ENCODE measurements around the gene PLIN3.
"Not testable (repeated sequence)": the region's sequence is repeated elsewhere in the genome, so short reads cannot be mapped to it uniquely, and the experiment has no call there.

Gene PLIN3

DNA sequence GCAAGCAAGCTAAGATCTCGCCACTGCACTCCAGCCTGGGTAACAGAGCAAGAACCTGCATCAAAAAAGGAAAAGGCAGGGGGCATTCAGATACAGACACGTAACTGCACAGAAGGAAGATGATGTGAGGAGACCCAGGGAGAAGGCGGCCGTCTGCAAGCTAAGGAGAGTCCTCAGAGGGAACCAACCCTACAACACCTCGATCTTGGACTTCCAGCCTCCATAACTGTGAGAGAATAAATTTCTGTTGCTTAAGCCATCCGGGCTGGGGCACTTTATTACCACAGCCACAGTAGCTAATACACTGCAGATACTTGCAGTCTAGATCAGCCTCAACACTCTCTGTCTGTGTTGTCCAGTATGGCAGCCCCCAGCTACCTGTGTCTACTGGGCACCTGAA, 43.9 kb downstream of the PLIN3 start:
- DNase-seq (ENCODE audit: low read depth in 2 of 2) = no peak
- TF ChIP-seq, protein P1, sequence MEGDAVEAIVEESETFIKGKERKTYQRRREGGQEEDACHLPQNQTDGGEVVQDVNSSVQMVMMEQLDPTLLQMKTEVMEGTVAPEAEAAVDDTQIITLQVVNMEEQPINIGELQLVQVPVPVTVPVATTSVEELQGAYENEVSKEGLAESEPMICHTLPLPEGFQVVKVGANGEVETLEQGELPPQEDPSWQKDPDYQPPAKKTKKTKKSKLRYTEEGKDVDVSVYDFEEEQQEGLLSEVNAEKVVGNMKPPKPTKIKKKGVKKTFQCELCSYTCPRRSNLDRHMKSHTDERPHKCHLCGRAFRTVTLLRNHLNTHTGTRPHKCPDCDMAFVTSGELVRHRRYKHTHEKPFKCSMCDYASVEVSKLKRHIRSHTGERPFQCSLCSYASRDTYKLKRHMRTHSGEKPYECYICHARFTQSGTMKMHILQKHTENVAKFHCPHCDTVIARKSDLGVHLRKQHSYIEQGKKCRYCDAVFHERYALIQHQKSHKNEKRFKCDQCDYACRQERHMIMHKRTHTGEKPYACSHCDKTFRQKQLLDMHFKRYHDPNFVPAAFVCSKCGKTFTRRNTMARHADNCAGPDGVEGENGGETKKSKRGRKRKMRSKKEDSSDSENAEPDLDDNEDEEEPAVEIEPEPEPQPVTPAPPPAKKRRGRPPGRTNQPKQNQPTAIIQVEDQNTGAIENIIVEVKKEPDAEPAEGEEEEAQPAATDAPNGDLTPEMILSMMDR (IDR thresholded peaks at IDR 0.05; ENCODE audit: low read depth, low read length) = no peak
- H3K4me3 ChIP-seq (replicated peaks in 1 of 2; ENCODE audit: low read depth in 2 of 2, low read length in 2 of 2) = no peak overlapping the region

DNA sequence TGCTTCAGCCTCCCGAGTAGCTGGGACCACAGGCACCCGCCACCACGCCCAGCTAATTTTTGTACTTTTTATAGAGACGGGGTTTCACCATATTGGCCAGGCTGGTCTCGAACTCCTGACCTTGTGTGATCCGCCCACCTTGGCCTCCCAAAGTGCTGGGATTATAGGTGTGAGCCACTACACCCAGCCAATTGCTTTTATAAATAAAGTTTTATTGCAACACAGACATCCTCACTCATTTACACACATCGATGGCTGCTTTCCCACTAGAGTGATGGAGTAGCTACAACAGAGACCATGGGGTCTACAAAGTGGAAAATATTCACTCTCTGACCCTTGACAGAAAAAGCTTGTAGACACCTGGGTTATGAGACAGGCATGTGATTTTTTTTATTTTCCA, 45.1 kb downstream of the PLIN3 start:
- H3K4me3 ChIP-seq (replicated peaks in 1 of 2; ENCODE audit: low read depth in 2 of 2, low read length in 2 of 2); DNase-seq (ENCODE audit: low read depth in 2 of 2): not testable (repeated sequence)

GRCh38 chr19:4821265-4821664, 46.2 kb downstream of the PLIN3 start:
- H3K4me3 ChIP-seq (replicated peaks in 1 of 2; ENCODE audit: low read depth in 2 of 2, low read length in 2 of 2) = no peak overlapping the region
- TF ChIP-seq, protein P1 (IDR thresholded peaks at IDR 0.05; ENCODE audit: low read depth, low read length) = no peak
- DNase-seq (ENCODE audit: low read depth in 2 of 2) = no peak

DNA sequence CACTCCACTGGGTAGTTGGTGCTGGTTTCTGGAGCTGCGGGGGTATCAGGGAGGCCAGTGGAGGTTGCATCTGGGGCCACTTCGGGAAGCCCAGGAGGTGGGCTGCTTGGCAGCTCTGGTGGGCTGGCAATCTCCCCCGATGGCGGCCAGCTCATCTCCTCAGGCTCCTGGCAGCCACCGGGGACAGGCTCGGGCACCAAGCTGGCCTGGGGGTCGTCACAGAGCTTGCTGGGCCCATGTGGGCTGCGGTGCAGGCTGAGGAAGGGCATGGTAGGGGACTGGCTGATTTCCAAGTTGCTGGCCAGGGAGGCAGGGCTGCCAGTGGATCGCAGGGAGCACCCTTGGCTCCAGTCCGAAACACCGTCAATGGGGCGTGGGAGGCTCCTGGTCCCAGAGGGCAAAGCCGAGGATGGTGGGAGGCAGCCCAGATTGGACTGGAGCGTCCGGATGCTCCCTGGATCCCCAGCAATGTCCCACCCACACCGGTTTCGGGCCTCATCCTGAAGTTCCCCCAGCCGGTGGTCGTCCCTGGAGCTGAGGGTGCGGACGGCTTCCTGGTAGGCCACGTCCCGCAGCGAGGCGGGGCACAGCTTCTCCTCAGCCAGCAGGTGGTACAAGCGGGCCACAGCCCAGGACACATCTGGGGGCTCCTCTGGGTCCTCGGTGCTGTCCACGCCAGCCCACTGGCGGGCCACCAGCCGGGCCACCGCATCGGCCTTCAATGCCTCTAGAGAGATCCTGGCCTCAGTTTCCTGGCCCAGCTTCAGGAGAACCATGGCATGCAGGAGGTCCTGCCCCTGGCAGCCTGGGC, 49.8 kb downstream of the PLIN3 start:
- no peak for DNase-seq (ENCODE audit: low read depth in 2 of 2)
- H3K4me3 ChIP-seq (replicated peaks in 1 of 2; ENCODE audit: low read depth in 2 of 2, low read length in 2 of 2) = no peak overlapping the region

GRCh38 chr19:4816950-4817278, 50.6 kb downstream of the PLIN3 start:
- DNase-seq (ENCODE audit: low read depth in 2 of 2) = no peak
- no peak overlapping the region for H3K4me3 ChIP-seq (replicated peaks in 1 of 2; ENCODE audit: low read depth in 2 of 2, low read length in 2 of 2)
- TF ChIP-seq, protein P1 (IDR thresholded peaks at IDR 0.05; ENCODE audit: low read depth, low read length) = no peak

More for the DNA sequence above, 49.8 kb downstream of the PLIN3 start:
- TF ChIP-seq, protein P1 (IDR thresholded peaks at IDR 0.05; ENCODE audit: low read depth, low read length) = no peak

GRCh38 chr19:4816202-4816949, 51.1 kb downstream of the PLIN3 start:
- no peak overlapping the region for H3K4me3 ChIP-seq (replicated peaks in 1 of 2; ENCODE audit: low read depth in 2 of 2, low read length in 2 of 2)
- TF ChIP-seq, protein P1 (IDR thresholded peaks at IDR 0.05; ENCODE audit: low read depth, low read length) = no peak
- no peak for DNase-seq (ENCODE audit: low read depth in 2 of 2)

DNA sequence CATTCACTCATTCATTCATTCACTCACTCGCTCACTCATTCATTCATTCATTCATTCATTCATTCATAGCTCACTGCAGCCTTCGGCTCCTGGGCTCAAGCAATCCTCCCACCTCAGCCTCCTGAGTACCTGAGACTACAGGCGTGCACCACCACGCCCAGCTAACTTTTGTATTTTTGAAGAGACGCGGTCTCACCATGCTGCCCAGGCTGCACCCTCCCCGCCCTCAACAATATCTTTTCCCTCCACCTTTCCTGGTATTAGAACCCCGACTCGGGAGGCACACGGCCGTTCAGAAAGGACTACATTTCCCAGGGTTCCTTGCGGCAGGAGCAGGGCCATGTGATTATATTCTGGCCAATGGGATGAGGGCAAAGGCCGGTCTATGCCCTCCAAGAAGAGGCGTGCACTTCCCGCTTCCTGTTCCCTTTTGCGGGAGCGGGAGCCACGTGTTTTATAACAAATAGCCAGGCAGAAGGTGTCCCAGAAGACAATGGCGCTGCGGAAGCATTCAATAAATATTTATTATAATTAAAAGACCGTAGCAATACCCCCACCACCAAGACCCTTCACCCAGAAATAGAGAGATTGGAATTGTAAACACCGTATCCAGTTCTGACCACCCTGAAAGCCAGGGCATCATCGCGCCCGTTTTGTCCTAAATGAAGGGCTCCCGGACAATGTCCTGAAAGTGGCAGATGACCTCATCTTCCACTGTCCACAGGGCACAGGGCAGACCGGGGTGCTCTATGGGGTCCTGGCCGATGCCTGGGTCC, 51.9 kb downstream of the PLIN3 start:
- peak overlapping the region in 1 of 2 donors; percentile 11 for H3K4me3 ChIP-seq (replicated peaks in 1 of 2; ENCODE audit: low read depth in 2 of 2, low read length in 2 of 2)
- TF ChIP-seq, protein P1 (IDR thresholded peaks at IDR 0.05; ENCODE audit: low read depth, low read length) = no peak
- peak; percentile 94 for DNase-seq (ENCODE audit: low read depth in 2 of 2)
